ENCODE data around the gene CALCOCO2.

DNA sequence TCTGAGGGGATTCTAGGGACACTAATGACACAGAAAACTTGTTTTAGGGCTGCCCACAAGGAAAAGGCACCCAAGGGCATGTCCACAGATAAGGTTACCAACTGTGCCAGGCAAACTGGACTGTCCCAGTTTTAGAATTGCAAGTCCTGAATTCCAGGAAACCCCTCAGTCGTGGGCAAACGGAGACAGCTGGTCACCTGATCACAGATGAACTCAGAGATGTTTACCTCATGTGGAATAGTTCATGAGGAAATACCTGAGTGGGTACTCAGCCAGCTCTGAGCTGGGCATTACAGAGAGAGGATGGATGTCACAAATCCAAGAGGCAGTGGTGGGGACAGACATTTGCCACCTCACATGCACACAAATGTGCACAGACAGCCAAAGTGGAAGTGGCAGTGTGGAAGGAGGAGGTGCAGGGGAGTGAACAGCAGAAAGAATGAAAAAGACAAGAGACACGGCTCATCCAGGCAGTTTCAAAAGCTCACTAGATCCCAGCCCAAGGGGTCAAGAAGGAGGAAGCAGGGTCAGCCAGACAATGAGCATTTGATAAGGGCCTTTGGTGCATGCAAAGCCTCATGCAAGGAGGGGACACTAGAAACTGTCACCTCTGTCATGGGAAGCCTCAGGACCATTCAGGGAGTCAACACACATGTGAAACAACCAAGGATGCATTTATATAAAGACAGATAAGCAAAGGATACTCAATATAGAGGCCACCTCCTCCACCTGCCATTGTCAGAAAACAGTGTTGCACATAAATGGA, 38.6 kb upstream of the CALCOCO2 start:
- no peak for TF ChIP-seq CTCF (conservative IDR thresholded peaks at IDR 0.05; ENCODE audit: low read length)
- TF ChIP-seq EZH2phosphoT487 (IDR thresholded peaks at IDR 0.05; ENCODE audit: borderline replicate concordance): no peak
